SH-SY5Y (cell line): ENCODE measurements around the gene WBP2.

Source experiments
- GATA2 ChIP-seq: IDR thresholded peaks from 2 replicates; pipeline ENCODE4 v1.6.1; 2011; ENCODE audit warnings: mild to moderate bottlenecking, low read depth, low read length
- GATA3 ChIP-seq: IDR thresholded peaks from 2 replicates; pipeline ENCODE4 v1.6.1; 2011; ENCODE audit warnings: low read depth, mild to moderate bottlenecking, low read length, moderate library complexity

GRCh38 chr17:75808905-75809621, 46.1 kb downstream of the WBP2 start:
- no peak for TF ChIP-seq GATA2
- TF ChIP-seq GATA3 = no peak
